Right lobe of liver (tissue), 4 donors: Measurements from ENCODE around the gene COL1A1.

Experiments
- CTCF ChIP-seq, 4 donors: fragments of 200-600 bp in 3 of 4; fragments of 450-650 bp in 1 of 4; IDR thresholded peaks; one replicate each; pipeline versions ENCODE4 v1.5.1 to v1.8.0; 2016 to 2022; ENCODE audit warnings: antibody characterized with exemption in 4 of 4, mild to moderate bottlenecking in 2 of 4
- POLR2A ChIP-seq: fragments of 450-650 bp; IDR thresholded peaks from one replicate; pipeline ENCODE4 v1.6.1; 2017; ENCODE audit warnings: antibody characterized with exemption, mild to moderate bottlenecking
- donor health status: DM: no; HTN: no; CAD: no.
- donor health status: DM: no; HTN: no; CAD: no.
- donor health status: DM: no; HTN: yes; CAD: no.

- no peak for TF ChIP-seq POLR2A
- no peak for TF ChIP-seq CTCF (IDR thresholded peaks at IDR 0.05)
Measured at GRCh38 chr17:50155115-50155819, 46.2 kb downstream of the COL1A1 start.
